ENCODE data around the gene HTT.

Gene HTT

DNA sequence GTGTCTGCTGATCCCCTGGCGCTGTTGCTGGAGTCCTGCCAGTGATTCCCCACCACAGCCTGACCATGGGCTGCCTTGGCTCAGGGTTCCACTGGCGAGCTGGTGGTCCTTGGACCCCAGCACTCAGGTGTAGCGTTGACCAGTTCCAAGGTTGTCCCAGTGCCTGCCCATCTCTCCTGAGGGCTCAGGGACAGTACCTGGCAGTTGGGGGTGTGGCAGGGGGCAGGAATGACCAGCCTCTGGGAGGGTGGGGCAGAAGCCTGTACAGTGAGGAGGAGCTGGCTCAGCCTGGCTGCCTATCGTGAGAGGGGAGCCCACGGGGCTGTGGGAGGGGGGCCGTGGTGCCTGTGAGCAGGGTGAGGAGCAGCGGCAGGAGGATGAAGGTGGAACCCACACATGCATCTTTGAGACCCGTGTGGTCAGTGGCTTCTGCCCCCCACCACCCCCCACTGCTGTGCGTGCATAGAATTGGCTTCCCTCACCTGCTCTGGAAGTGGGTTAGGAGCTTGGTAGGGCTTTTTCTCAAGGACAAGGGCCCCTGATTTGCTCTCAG is 161.9 kb downstream of the HTT start:
- Histone ChIP-seq H3K27me3 (ENCODE audit: control insufficient read depth, low read length) (no peaks in the 10 kb centered on the region), H4K20me1 (ENCODE audit: control insufficient read depth, insufficient read depth, low read depth, low read length) (no peaks in the 10 kb centered on the region), H3K36me3 (ENCODE audit: control insufficient read depth, low read length) (peaks cover 73% of the 10 kb centered on the region), H3K79me2 (ENCODE audit: control insufficient read depth, low read length) (no peaks in the 10 kb centered on the region), H3K4me3 (ENCODE audit: low read length) (no peak overlapping the region), H3K9me2 (replicated peaks; ENCODE audit: control insufficient read depth, low read length) (no peaks in the 10 kb centered on the region), H3K4me1 (ENCODE audit: control insufficient read depth, low read length) (no peaks in the 10 kb centered on the region), H3K4me2 (ENCODE audit: low read length) (no peak overlapping the region), H3F3A (ENCODE audit: control insufficient read depth, insufficient read depth) (no peaks in the 10 kb centered on the region), H3K9me3 (ENCODE audit: control insufficient read depth, insufficient read depth, low read length) (no peaks in the 10 kb centered on the region), H3K27ac (ENCODE audit: low read depth, low read length) (no peak overlapping the region)
- TF ChIP-seq, protein P1, sequence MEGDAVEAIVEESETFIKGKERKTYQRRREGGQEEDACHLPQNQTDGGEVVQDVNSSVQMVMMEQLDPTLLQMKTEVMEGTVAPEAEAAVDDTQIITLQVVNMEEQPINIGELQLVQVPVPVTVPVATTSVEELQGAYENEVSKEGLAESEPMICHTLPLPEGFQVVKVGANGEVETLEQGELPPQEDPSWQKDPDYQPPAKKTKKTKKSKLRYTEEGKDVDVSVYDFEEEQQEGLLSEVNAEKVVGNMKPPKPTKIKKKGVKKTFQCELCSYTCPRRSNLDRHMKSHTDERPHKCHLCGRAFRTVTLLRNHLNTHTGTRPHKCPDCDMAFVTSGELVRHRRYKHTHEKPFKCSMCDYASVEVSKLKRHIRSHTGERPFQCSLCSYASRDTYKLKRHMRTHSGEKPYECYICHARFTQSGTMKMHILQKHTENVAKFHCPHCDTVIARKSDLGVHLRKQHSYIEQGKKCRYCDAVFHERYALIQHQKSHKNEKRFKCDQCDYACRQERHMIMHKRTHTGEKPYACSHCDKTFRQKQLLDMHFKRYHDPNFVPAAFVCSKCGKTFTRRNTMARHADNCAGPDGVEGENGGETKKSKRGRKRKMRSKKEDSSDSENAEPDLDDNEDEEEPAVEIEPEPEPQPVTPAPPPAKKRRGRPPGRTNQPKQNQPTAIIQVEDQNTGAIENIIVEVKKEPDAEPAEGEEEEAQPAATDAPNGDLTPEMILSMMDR (IDR thresholded peaks at IDR 0.05; ENCODE audit: low read depth, low read length, poor library complexity, severe bottlenecking) = no peak
- no peak for TF ChIP-seq EZH2phosphoT487 (IDR thresholded peaks at IDR 0.05; ENCODE audit: borderline replicate concordance, low read length)

DNA sequence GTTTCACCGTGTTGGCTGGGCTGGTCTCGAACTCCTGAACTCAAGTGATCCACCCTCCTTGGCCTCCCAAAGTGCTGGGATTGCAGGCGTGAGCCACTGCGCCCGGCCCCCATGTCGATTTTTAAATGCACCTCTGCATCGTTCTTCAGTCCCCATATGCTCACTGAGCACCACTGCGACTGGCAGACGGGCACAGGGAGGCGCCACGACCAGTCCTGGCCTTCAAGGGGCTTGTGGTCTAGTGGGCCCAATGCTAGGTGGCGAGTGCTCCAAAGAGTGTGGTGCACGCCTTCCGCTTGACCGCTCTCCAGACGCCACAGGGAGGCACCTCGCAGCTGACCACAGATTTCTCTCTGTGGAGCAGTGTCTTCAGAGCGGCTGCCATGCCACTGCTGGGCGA is 162.8 kb downstream of the HTT start:
- no peaks in the 10 kb centered on the region for H3F3A ChIP-seq (ENCODE audit: control insufficient read depth, insufficient read depth)
- TF ChIP-seq EZH2phosphoT487 (IDR thresholded peaks at IDR 0.05; ENCODE audit: borderline replicate concordance, low read length) = no peak
- TF ChIP-seq, protein P1 (IDR thresholded peaks at IDR 0.05; ENCODE audit: low read depth, low read length, poor library complexity, severe bottlenecking) = no peak
- no peak overlapping the region for H3K27ac ChIP-seq (ENCODE audit: low read depth, low read length)
- H3K27me3 ChIP-seq (ENCODE audit: control insufficient read depth, low read length) = no peaks in the 10 kb centered on the region
- H3K4me3 ChIP-seq (ENCODE audit: low read length) = no peak overlapping the region
- no peak overlapping the region for H3K4me2 ChIP-seq (ENCODE audit: low read length)
- no peaks in the 10 kb centered on the region for H3K4me1 ChIP-seq (ENCODE audit: control insufficient read depth, low read length)
- no peaks in the 10 kb centered on the region for H3K79me2 ChIP-seq (ENCODE audit: control insufficient read depth, low read length)
- peaks cover 66% of the 10 kb centered on the region for H3K36me3 ChIP-seq (ENCODE audit: control insufficient read depth, low read length)
- no peaks in the 10 kb centered on the region for H3K9me2 ChIP-seq (replicated peaks; ENCODE audit: control insufficient read depth, low read length)
- H3K9me3 ChIP-seq (ENCODE audit: control insufficient read depth, insufficient read depth, low read length) = no peaks in the 10 kb centered on the region
- H4K20me1 ChIP-seq (ENCODE audit: control insufficient read depth, insufficient read depth, low read depth, low read length) = no peaks in the 10 kb centered on the region

GRCh38 chr4:3237712-3238560 is 163.5 kb downstream of the HTT start:
- Histone ChIP-seq H3K79me2 (ENCODE audit: control insufficient read depth, low read length) (no peaks in the 10 kb centered on the region), H3K27ac (ENCODE audit: low read depth, low read length) (no peak overlapping the region), H3K36me3 (ENCODE audit: control insufficient read depth, low read length) (peaks cover 63% of the 10 kb centered on the region), H3K9me2 (replicated peaks; ENCODE audit: control insufficient read depth, low read length) (no peaks in the 10 kb centered on the region), H3K9me3 (ENCODE audit: control insufficient read depth, insufficient read depth, low read length) (no peaks in the 10 kb centered on the region), H3F3A (ENCODE audit: control insufficient read depth, insufficient read depth) (no peaks in the 10 kb centered on the region), H3K27me3 (ENCODE audit: control insufficient read depth, low read length) (no peaks in the 10 kb centered on the region), H4K20me1 (ENCODE audit: control insufficient read depth, insufficient read depth, low read depth, low read length) (no peaks in the 10 kb centered on the region), H3K4me1 (ENCODE audit: control insufficient read depth, low read length) (0 out of 2 replicates have a peak, but pooled peaks cover 3% of the 10 kb centered on the region), H3K4me2 (ENCODE audit: low read length) (no peak overlapping the region), H3K4me3 (ENCODE audit: low read length) (no peak overlapping the region)
- TF ChIP-seq, protein P1 (IDR thresholded peaks at IDR 0.05; ENCODE audit: low read depth, low read length, poor library complexity, severe bottlenecking) = no peak
- no peak for TF ChIP-seq EZH2phosphoT487 (IDR thresholded peaks at IDR 0.05; ENCODE audit: borderline replicate concordance, low read length)
